ENCODE data around the gene TSLP. TPM values are rescaled to one million over a fixed set of nuclear protein-coding genes. Genes with fewer than 3 reads are reported as not detected.
A peak's percentile ranks its signal among the peaks of the same experiment; 100 is the strongest.

Gene TSLP
- not detected for polyA plus RNA-seq (2012; ENCODE audit: low read depth, missing spikeins)

GRCh38 chr5:111071413-111071812, at the start of gene TSLP:
Gene TSLP (plus strand): TSS chr5:111071713. CDS start chr5:111071891, 178 bp downstream.
- DNase-seq (ENCODE audit: insufficient read length, low spot score) (no peak), FAIRE-seq (no peak)
- TF ChIP-seq TAF1 (IDR thresholded peaks at IDR 0.05; ENCODE audit: low read depth, low read length) (no peak), POLR2AphosphoS5 (IDR thresholded peaks at IDR 0.05; ENCODE audit: low read depth, low read length) (no peak)

- FAIRE-seq (no peak), DNase-seq (ENCODE audit: insufficient read length, low spot score) (no peak)
- no peak for TF ChIP-seq TAF1 (IDR thresholded peaks at IDR 0.05; ENCODE audit: low read depth, low read length)
- TF ChIP-seq PAX5 (IDR thresholded peaks at IDR 0.05; ENCODE audit: insufficient read depth, low read length, severe bottlenecking), result no peak
- TF ChIP-seq POU2F2 (IDR thresholded peaks at IDR 0.05; ENCODE audit: low read depth, low read length), result no peak
- no peak for TF ChIP-seq SPI1 (IDR thresholded peaks at IDR 0.05; ENCODE audit: low read depth, low read length)
- no peak for TF ChIP-seq POLR2A (IDR thresholded peaks at IDR 0.05; ENCODE audit: low read depth, low read length)
- no peak for TF ChIP-seq POLR2AphosphoS5 (IDR thresholded peaks at IDR 0.05; ENCODE audit: low read depth, low read length)
Measured at GRCh38 chr5:111022301-111022700, 49.2 kb upstream of the TSLP start.

- FAIRE-seq, result no peak
- no peak for DNase-seq (ENCODE audit: insufficient read length, low spot score)
- TF ChIP-seq TAF1 (IDR thresholded peaks at IDR 0.05; ENCODE audit: low read depth, low read length), result no peak
Measured at GRCh38 chr5:111028865-111029264, 42.6 kb upstream of the TSLP start.

- TF ChIP-seq SPI1 (IDR thresholded peaks at IDR 0.05; ENCODE audit: low read depth, low read length) (no peak), POLR2A (IDR thresholded peaks at IDR 0.05; ENCODE audit: low read depth, low read length) (no peak), TAF1 (IDR thresholded peaks at IDR 0.05; ENCODE audit: low read depth, low read length) (no peak), POU2F2 (IDR thresholded peaks at IDR 0.05; ENCODE audit: low read depth, low read length) (no peak), PAX5 (IDR thresholded peaks at IDR 0.05; ENCODE audit: insufficient read depth, low read length, severe bottlenecking) (no peak), POLR2AphosphoS5 (IDR thresholded peaks at IDR 0.05; ENCODE audit: low read depth, low read length) (no peak)
- DNase-seq (ENCODE audit: insufficient read length, low spot score), result no peak
- FAIRE-seq, result no peak
Measured at GRCh38 chr5:111043712-111044506, 27.6 kb upstream of the TSLP start.

GRCh38 chr5:111058064-111058463, 13.4 kb upstream of the TSLP start:
- TF ChIP-seq POLR2A (IDR thresholded peaks at IDR 0.05; ENCODE audit: low read depth, low read length) (no peak), SPI1 (IDR thresholded peaks at IDR 0.05; ENCODE audit: low read depth, low read length) (no peak), POU2F2 (IDR thresholded peaks at IDR 0.05; ENCODE audit: low read depth, low read length) (no peak), PAX5 (IDR thresholded peaks at IDR 0.05; ENCODE audit: insufficient read depth, low read length, severe bottlenecking) (no peak), TAF1 (IDR thresholded peaks at IDR 0.05; ENCODE audit: low read depth, low read length) (no peak), POLR2AphosphoS5 (IDR thresholded peaks at IDR 0.05; ENCODE audit: low read depth, low read length) (no peak)
- DNase-seq (ENCODE audit: insufficient read length, low spot score) (no peak), FAIRE-seq (no peak)

- FAIRE-seq (no peak), DNase-seq (ENCODE audit: insufficient read length, low spot score) (no peak)
- TF ChIP-seq SPI1 (IDR thresholded peaks at IDR 0.05; ENCODE audit: low read depth, low read length), result no peak
- TF ChIP-seq POLR2AphosphoS5 (IDR thresholded peaks at IDR 0.05; ENCODE audit: low read depth, low read length), result no peak
- TF ChIP-seq POLR2A (IDR thresholded peaks at IDR 0.05; ENCODE audit: low read depth, low read length), result no peak
- no peak for TF ChIP-seq PAX5 (IDR thresholded peaks at IDR 0.05; ENCODE audit: insufficient read depth, low read length, severe bottlenecking)
- no peak for TF ChIP-seq POU2F2 (IDR thresholded peaks at IDR 0.05; ENCODE audit: low read depth, low read length)
- TF ChIP-seq TAF1 (IDR thresholded peaks at IDR 0.05; ENCODE audit: low read depth, low read length), result no peak
Measured at GRCh38 chr5:111060169-111060568, 11.3 kb upstream of the TSLP start.

- DNase-seq (ENCODE audit: insufficient read length, low spot score), result no peak
- TF ChIP-seq POU2F2 (IDR thresholded peaks at IDR 0.05; ENCODE audit: low read depth, low read length) (no peak), PAX5 (IDR thresholded peaks at IDR 0.05; ENCODE audit: insufficient read depth, low read length, severe bottlenecking) (no peak), POLR2AphosphoS5 (IDR thresholded peaks at IDR 0.05; ENCODE audit: low read depth, low read length) (no peak), POLR2A (IDR thresholded peaks at IDR 0.05; ENCODE audit: low read depth, low read length) (no peak), TAF1 (IDR thresholded peaks at IDR 0.05; ENCODE audit: low read depth, low read length) (no peak), SPI1 (IDR thresholded peaks at IDR 0.05; ENCODE audit: low read depth, low read length) (no peak)
- no peak for FAIRE-seq
Measured at GRCh38 chr5:111061618-111062017, 9.9 kb upstream of the TSLP start.

- peak; percentile 68 for FAIRE-seq
- DNase-seq (ENCODE audit: insufficient read length, low spot score), result no peak
- TF ChIP-seq SPI1 (IDR thresholded peaks at IDR 0.05; ENCODE audit: low read depth, low read length) (no peak), POU2F2 (IDR thresholded peaks at IDR 0.05; ENCODE audit: low read depth, low read length) (no peak), PAX5 (IDR thresholded peaks at IDR 0.05; ENCODE audit: insufficient read depth, low read length, severe bottlenecking) (no peak), POLR2AphosphoS5 (IDR thresholded peaks at IDR 0.05; ENCODE audit: low read depth, low read length) (no peak), POLR2A (IDR thresholded peaks at IDR 0.05; ENCODE audit: low read depth, low read length) (no peak), TAF1 (IDR thresholded peaks at IDR 0.05; ENCODE audit: low read depth, low read length) (no peak)
Measured at GRCh38 chr5:111063709-111064322, 7.7 kb upstream of the TSLP start.

GRCh38 chr5:111066261-111066938, 5.1 kb upstream of the TSLP start:
- no peak for DNase-seq (ENCODE audit: insufficient read length, low spot score)
- no peak for FAIRE-seq
- TF ChIP-seq POLR2AphosphoS5 (IDR thresholded peaks at IDR 0.05; ENCODE audit: low read depth, low read length) (no peak), TAF1 (IDR thresholded peaks at IDR 0.05; ENCODE audit: low read depth, low read length) (no peak), SPI1 (IDR thresholded peaks at IDR 0.05; ENCODE audit: low read depth, low read length) (no peak), POLR2A (IDR thresholded peaks at IDR 0.05; ENCODE audit: low read depth, low read length) (no peak), PAX5 (IDR thresholded peaks at IDR 0.05; ENCODE audit: insufficient read depth, low read length, severe bottlenecking) (no peak), POU2F2 (IDR thresholded peaks at IDR 0.05; ENCODE audit: low read depth, low read length) (no peak)
